GM12892 (cell line): ENCODE results near the gene NACA.

Experiments used
- POLR2A ChIP-seq: IDR thresholded peaks from 2 replicates; pipeline ENCODE4 v1.6.1; 2011; ENCODE audit warnings: low read depth, low read length, control low read depth
- POLR2AphosphoS5 ChIP-seq: IDR thresholded peaks from 2 replicates; pipeline ENCODE4 v1.6.1; 2011; ENCODE audit warnings: low read depth, low read length, control low read depth

DNA sequence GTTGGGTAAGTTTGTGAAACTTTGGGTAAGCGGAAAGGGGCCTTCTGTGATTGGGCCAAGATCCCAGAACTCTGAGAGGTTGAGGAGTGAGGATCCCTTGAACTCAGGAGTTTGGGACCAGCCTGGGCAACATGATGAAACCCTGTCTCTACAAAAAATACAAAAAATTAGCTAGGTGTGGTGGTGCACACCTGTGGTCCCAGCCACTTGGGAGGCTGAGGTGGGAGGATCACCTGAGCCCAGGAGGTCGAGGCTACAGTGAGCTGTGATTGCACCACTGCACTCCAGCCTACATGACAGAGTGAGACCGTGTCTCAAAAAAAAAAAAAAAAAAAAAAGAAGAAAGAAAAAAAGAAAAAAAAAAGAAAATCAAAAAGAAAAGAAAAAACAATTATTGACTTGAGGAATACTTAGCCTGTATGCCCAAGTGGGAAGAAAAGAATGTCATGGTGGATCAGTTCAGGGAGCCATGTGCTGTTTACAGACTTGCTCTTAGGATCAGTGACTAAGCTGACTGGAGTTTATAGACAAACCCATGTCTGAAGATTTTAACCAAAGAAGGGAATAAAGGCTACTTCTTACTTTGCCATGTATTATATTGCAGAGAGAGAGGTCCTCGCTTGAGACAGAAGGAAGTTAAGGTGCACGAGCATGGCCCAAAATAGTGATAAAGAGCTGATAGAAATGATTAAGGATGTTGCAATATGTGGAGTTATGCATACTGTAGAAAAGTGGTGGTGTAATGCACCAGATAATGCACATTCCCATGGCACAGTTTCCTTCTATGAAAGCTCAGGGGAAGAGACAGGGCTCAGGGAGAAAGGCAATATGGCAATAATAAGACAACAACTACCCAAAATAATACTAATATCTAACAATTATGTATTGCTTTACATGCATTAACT is 38.9 kb upstream of the NACA start:
- TF ChIP-seq POLR2AphosphoS5 (no peak), POLR2A (no peak)
